CD14-positive monocyte (primary cell): ENCODE results near the gene SARS1. TPM values are rescaled to one million over a fixed set of nuclear protein-coding genes. Genes with fewer than 3 reads are reported as not detected.
"Not testable (repeated sequence)": the region's sequence is repeated elsewhere in the genome, so short reads cannot be mapped to it uniquely, and the experiment has no call there.

Source experiments
- DNase-seq, 3 donors: peaks; one replicate each; pipeline ENCODE4 v3.0.0-alpha.2; 2011 to 2022
- H2AFZ ChIP-seq: 2 replicates; pipeline ENCODE4 v1.6.0; 2012; ENCODE audit warnings: mild to moderate bottlenecking, low read depth, low read length, inconsistent platforms; ENCODE audit not compliant: insufficient read depth, poor library complexity, severe bottlenecking
- H3K27ac ChIP-seq, 2 donors: 1 replicate in 1 of 2; 2 replicates in 1 of 2; pipeline ENCODE4 v1.5.1; 2012 to 2013; ENCODE audit warnings: low read length in 2 of 2, control low read depth in 1 of 2, inconsistent platforms in 1 of 2, low read depth in 1 of 2, mild to moderate bottlenecking in 1 of 2
- H3K27me3 ChIP-seq, 2 donors: one replicate each; pipeline versions ENCODE4 v1.6.0 to v1.6.1; 2011 to 2013; ENCODE audit warnings: low read length in 2 of 2; ENCODE audit not compliant: control insufficient read depth in 2 of 2, insufficient read depth in 2 of 2
- H3K36me3 ChIP-seq, 2 donors: replicated peaks in 1 of 2; 1 replicate in 1 of 2; 2 replicates in 1 of 2; pipeline versions ENCODE4 v1.5.1 to v1.6.1; 2012 to 2013; ENCODE audit warnings: low read length in 2 of 2, control low read depth in 1 of 2, inconsistent platforms in 1 of 2, mild to moderate bottlenecking in 1 of 2; ENCODE audit not compliant: insufficient read depth in 2 of 2, control insufficient read depth in 1 of 2
- H3K4me1 ChIP-seq, 2 donors: 1 replicate in 1 of 2; 2 replicates in 1 of 2; pipeline versions ENCODE4 v1.5.1 to v1.6.1; 2012 to 2013; ENCODE audit warnings: low read length in 2 of 2, control low read depth in 1 of 2, inconsistent platforms in 1 of 2, mild to moderate bottlenecking in 1 of 2, moderate library complexity in 1 of 2; ENCODE audit not compliant: insufficient read depth in 2 of 2, control insufficient read depth in 1 of 2
- H3K4me2 ChIP-seq: replicated peaks from 2 replicates; pipeline ENCODE3; 2012; ENCODE audit warnings: low read length, moderate library complexity, mild to moderate bottlenecking; ENCODE audit not compliant: poor library complexity, severe bottlenecking; ENCODE audit errors: extremely low read depth
- H3K4me3 ChIP-seq, 3 experiments: fragments of 200-600 bp in 1 of 3; sonication (generic) in 1 of 3; replicated peaks in 1 of 3; 1 replicate in 2 of 3; 2 replicates in 1 of 3; pipeline ENCODE4 v1.5.1; 2011 to 2013; ENCODE audit warnings: low read length in 3 of 3, mild to moderate bottlenecking in 3 of 3, control low read depth in 2 of 3, low read depth in 2 of 3, inconsistent platforms in 1 of 3, moderate library complexity in 1 of 3
- H3K79me2 ChIP-seq: 2 replicates; pipeline ENCODE4 v1.6.0; 2012; ENCODE audit warnings: mild to moderate bottlenecking, control low read depth, inconsistent platforms, low read length, moderate library complexity; ENCODE audit not compliant: insufficient read depth
- H3K9ac ChIP-seq: 2 replicates; pipeline ENCODE4 v1.6.0; 2017; ENCODE audit warnings: low read length, mild to moderate bottlenecking; ENCODE audit not compliant: insufficient read depth, poor library complexity, severe bottlenecking
- H3K9me3 ChIP-seq, 2 donors: replicated peaks in 1 of 2; 1 replicate in 1 of 2; 2 replicates in 1 of 2; pipeline versions ENCODE4 v1.5.1 to v1.6.1; 2012 to 2013; ENCODE audit warnings: low read length in 2 of 2, control low read depth in 1 of 2; ENCODE audit not compliant: control insufficient read depth in 1 of 2, insufficient read depth in 1 of 2
- H4K20me1 ChIP-seq: 2 replicates; pipeline ENCODE4 v1.6.0; 2012; ENCODE audit warnings: mild to moderate bottlenecking, low read length, control low read depth, moderate library complexity; ENCODE audit not compliant: insufficient read depth
- H3K27ac Mint-ChIP-seq, 7 donors: one replicate each; pipeline ENCODE4 v1.8.0; 2020; ENCODE audit warnings: mild to moderate bottlenecking in 7 of 7, mixed read lengths in 7 of 7, moderate library complexity in 6 of 7, inconsistent platforms in 2 of 7
- H3K27me3 Mint-ChIP-seq, 3 donors: one replicate each; pipeline ENCODE4 v1.8.0; 2021 to 2022; ENCODE audit warnings: low read depth in 3 of 3, mild to moderate bottlenecking in 3 of 3, mixed read lengths in 3 of 3, moderate library complexity in 3 of 3, inconsistent platforms in 1 of 3
- H3K36me3 Mint-ChIP-seq, 2 donors: one replicate each; pipeline ENCODE4 v1.8.0; 2020; ENCODE audit warnings: mixed read lengths in 2 of 2, inconsistent platforms in 1 of 2, mild to moderate bottlenecking in 1 of 2
- H3K4me1 Mint-ChIP-seq: one replicate; pipeline ENCODE4 v1.8.0; 2020; ENCODE audit warnings: mild to moderate bottlenecking, mixed read lengths
- H3K4me3 Mint-ChIP-seq, 2 donors: one replicate each; pipeline ENCODE4 v1.8.0; 2020; ENCODE audit warnings: mild to moderate bottlenecking in 2 of 2, mixed read lengths in 2 of 2, moderate library complexity in 1 of 2
- H3K9me3 Mint-ChIP-seq, 7 donors: one replicate each; pipeline ENCODE4 v1.8.0; 2020 to 2022; ENCODE audit warnings: mixed read lengths in 7 of 7, mild to moderate bottlenecking in 6 of 7, moderate library complexity in 6 of 7, inconsistent platforms in 2 of 7
- CTCF ChIP-seq: fragments of 200-600 bp; IDR thresholded peaks from one replicate; pipeline ENCODE4 v1.8.0; 2022; ENCODE audit warnings: antibody characterized with exemption, mild to moderate bottlenecking
- WGBS: methylation state at CpG from one replicate; pipeline ENCODE4 v1.1.5; 2013; ENCODE audit warnings: missing lambda C conversion rate; ENCODE audit not compliant: insufficient coverage; 5-methylcytosine and 5-hydroxymethylcytosine counted together
- intact Hi-C, 2 donors: fragments of 100-400 bp; cut with micrococcal nuclease; formaldehyde crosslinking; loops; one replicate each; pipeline versions ENCODE4 v1.15.0 to v1.15.1; 2023
- polyA plus RNA-seq, 3 donors: library from polyadenylated mRNA; depleted of rRNA in 1 of 3; unstranded in 2 of 3; stranded (reverse) in 1 of 3; fragments of 300-500 nt in 2 of 3; fragments of >200 nt in 1 of 3; fragmentation: Illumina TruSeq in 2 of 3; gene quantifications; 1 replicate in 2 of 3; 2 replicates in 1 of 3; pipeline ENCODE4 v1.2.3, GENCODE V29; 2012 to 2021

SARS1 gene
- polyA plus RNA-seq, 3 donors: 70.1 to 107 (median 99.1) TPM

- Mint-ChIP-seq H3K4me1 (peaks cover 48% of the 10 kb centered on the region), H3K9me3 (peaks cover 0 to 3% (median 0%) of the 10 kb centered on the region in 7 donors), H3K4me3 (no peak overlapping the region), H3K36me3 (no peaks in the 10 kb centered on the region), H3K27me3 (peaks cover 0 to 4% (median 3%) of the 10 kb centered on the region in 3 donors), H3K27ac (peak overlapping the region in 1 of 7 donors; percentile 64)
- H3K27ac ChIP-seq: no peak overlapping the region
- no peak for TF ChIP-seq CTCF
- peaks cover 38% of the 10 kb centered on the region in 2 donors for H3K4me1 ChIP-seq
- intact Hi-C loops: no loop called here
- DNase-seq: no peak
- no peak overlapping the region for H3K9ac ChIP-seq
- no peak overlapping the region for H2AFZ ChIP-seq
- H4K20me1 ChIP-seq: no peaks in the 10 kb centered on the region
- H3K9me3 ChIP-seq: no peaks in the 10 kb centered on the region
- H3K36me3 ChIP-seq: no peaks in the 10 kb centered on the region
- no peaks in the 10 kb centered on the region for H3K79me2 ChIP-seq
- no peak overlapping the region for H3K4me2 ChIP-seq
- WGBS: 100% methylated on average over 1 of the region's 10 CpGs
- no peaks in the 10 kb centered on the region for H3K27me3 ChIP-seq
- H3K4me3 ChIP-seq: no peak overlapping the region
Measured at GRCh38 chr1:109171646-109172045, 42.1 kb upstream of the SARS1 start.

- intact Hi-C loops: not testable (repeated sequence)
- no CpG with 5 or more reads among the region's 1 CpG for WGBS
Measured at GRCh38 chr1:109176349-109176748, 37.4 kb upstream of the SARS1 start.

GRCh38 chr1:109180715-109181084 is 33.0 kb upstream of the SARS1 start:
- DNase-seq, H3K36me3 ChIP-seq, H4K20me1 ChIP-seq, H3K4me3 ChIP-seq, H3K9ac ChIP-seq, H3K4me2 ChIP-seq, H3K36me3 Mint-ChIP-seq, H3K27me3 ChIP-seq, H3K27me3 Mint-ChIP-seq, intact Hi-C loops, H3K27ac Mint-ChIP-seq, H3K9me3 ChIP-seq, H3K79me2 ChIP-seq, H2AFZ ChIP-seq, H3K9me3 Mint-ChIP-seq, H3K27ac ChIP-seq, H3K4me3 Mint-ChIP-seq: not testable (repeated sequence)
- peaks cover 32% of the 10 kb centered on the region for H3K4me1 Mint-ChIP-seq
- H3K4me1 ChIP-seq: peaks cover 16 to 34% of the 10 kb centered on the region in 2 donors
- no CpG with 5 or more reads among the region's 3 CpGs for WGBS

More at GRCh38 chr1:109176349-109176748, 37.4 kb upstream of the SARS1 start:
- not testable (repeated sequence) for H3K4me2 ChIP-seq, H3K9ac ChIP-seq, H3K4me3 ChIP-seq, H3K4me3 Mint-ChIP-seq, H3K36me3 ChIP-seq, H3K27ac ChIP-seq, H2AFZ ChIP-seq, H4K20me1 ChIP-seq, H3K36me3 Mint-ChIP-seq, H3K27me3 Mint-ChIP-seq, DNase-seq, H3K27ac Mint-ChIP-seq, H3K9me3 ChIP-seq, H3K9me3 Mint-ChIP-seq, H3K27me3 ChIP-seq, H3K79me2 ChIP-seq
- H3K4me1 ChIP-seq: peaks cover 4 to 15% of the 10 kb centered on the region in 2 donors
- H3K4me1 Mint-ChIP-seq: peaks cover 18% of the 10 kb centered on the region
